Esophagus muscularis mucosa (tissue), 3 donors: ENCODE data around the gene CDRT15.

Source experiments
- CTCF ChIP-seq, 3 experiments: fragments of 200-600 bp in 2 of 3; fragments of 450-650 bp in 1 of 3; sonication (generic) in 2 of 3; IDR thresholded peaks; one replicate each; pipeline ENCODE4 v1.5.1; 2017 to 2019; ENCODE audit warnings: antibody characterized with exemption in 3 of 3, mild to moderate bottlenecking in 2 of 3, moderate library complexity in 1 of 3
- POLR2AphosphoS5 ChIP-seq, 2 donors: sonication (generic); formaldehyde crosslinking; IDR thresholded peaks; one replicate each; pipeline ENCODE4 v1.6.1; 2017; ENCODE audit warnings: antibody characterized with exemption in 2 of 2

GRCh38 chr17:14281530-14281929 is 44.9 kb upstream of the CDRT15 start:
- TF ChIP-seq CTCF (IDR thresholded peaks at IDR 0.05) = no peak
- TF ChIP-seq POLR2AphosphoS5 (IDR thresholded peaks at IDR 0.05) = no peak
